Activated CD8-positive, alpha-beta T cell treated with anti-CD3 and anti-CD28 coated beads for 36 hours (primary cell): ENCODE data around the gene TRIO. TPM values are rescaled to one million over a fixed set of nuclear protein-coding genes. Genes with fewer than 3 reads are reported as not detected.

Experiments
- ATAC-seq: fragments of 200-7000 bp; cut with Tn5 transposase; one replicate; pipeline ENCODE4 v1.10.0; 2021; ENCODE audit warnings: mild to moderate bottlenecking, moderate library complexity
- CTCF ChIA-PET: fragments of 350-600 bp; sonication (Branson Sonifier 250); formaldehyde crosslinking; loops from one replicate; lab custom pipeline; 2021; ENCODE audit warnings: antibody characterized with exemption; lab: Charles Lee
- POLR2A ChIA-PET: fragments of 350-600 bp; sonication (Branson Sonifier 250); formaldehyde crosslinking; loops from one replicate; lab custom pipeline; 2021; ENCODE audit warnings: antibody characterized with exemption; lab: Charles Lee
- DNase-seq: peaks from one replicate; pipeline ENCODE4 v3.0.0-alpha.2; 2020
- H3K27ac Mint-ChIP-seq: one replicate; pipeline ENCODE4 v1.8.0; 2021; ENCODE audit warnings: mild to moderate bottlenecking, mixed read lengths
- H3K27me3 Mint-ChIP-seq: one replicate; pipeline ENCODE4 v1.8.0; 2021; ENCODE audit warnings: mixed read lengths
- H3K36me3 Mint-ChIP-seq: one replicate; pipeline ENCODE4 v1.8.0; 2021; ENCODE audit warnings: low read depth, mixed read lengths
- H3K4me1 Mint-ChIP-seq: one replicate; pipeline ENCODE4 v1.8.0; 2021; ENCODE audit warnings: low read depth, mixed read lengths
- H3K4me3 Mint-ChIP-seq: one replicate; pipeline ENCODE4 v1.8.0; 2021; ENCODE audit warnings: mild to moderate bottlenecking, moderate library complexity, mixed read lengths
- H3K9me3 Mint-ChIP-seq: one replicate; pipeline ENCODE4 v1.8.0; 2021; ENCODE audit warnings: mixed read lengths
- CTCF ChIP-seq: fragments of 200-600 bp; IDR thresholded peaks from one replicate; pipeline ENCODE4 v1.8.0; 2022; ENCODE audit warnings: antibody characterized with exemption, mild to moderate bottlenecking
- intact Hi-C: fragments of 100-400 bp; cut with micrococcal nuclease; formaldehyde crosslinking; loops from one replicate; pipeline ENCODE4 v1.10.0; 2022
- total RNA-seq, 2 experiments: library from RNA; stranded (reverse); gene quantifications; one replicate each; pipeline ENCODE4 v1.2.3, GENCODE V29; 2021

The TRIO gene
- total RNA-seq, 2 experiments from 2014 or later: 11.4 to 11.5 TPM

- no peaks in the 10 kb centered on the region for H3K36me3 Mint-ChIP-seq
- TF ChIP-seq CTCF: no peak
- ATAC-seq (no peak), DNase-seq (no peak)
- intact Hi-C loops: no loop called here
- H3K27ac Mint-ChIP-seq: no peak overlapping the region
- H3K4me3 Mint-ChIP-seq: no peak overlapping the region
- ChIA-PET CTCF (interaction anchor here (1.7 kb wide), 1 partner anchor 50 kb away, joined by 5 read pairs; no protein-coding TSS in a partner anchor), POLR2A (no interaction called here)
- H3K9me3 Mint-ChIP-seq: no peaks in the 10 kb centered on the region
- H3K4me1 Mint-ChIP-seq: peaks cover 12% of the 10 kb centered on the region
- peaks cover 12% of the 10 kb centered on the region for H3K27me3 Mint-ChIP-seq
Observed at GRCh38 chr5:14220642-14221041, 77.5 kb downstream of the TRIO start.

- Mint-ChIP-seq H3K36me3 (no peaks in the 10 kb centered on the region), H3K4me3 (no peak overlapping the region), H3K27ac (no peak overlapping the region), H3K9me3 (no peaks in the 10 kb centered on the region), H3K27me3 (peaks cover 10% of the 10 kb centered on the region), H3K4me1 (peaks cover 12% of the 10 kb centered on the region)
- ATAC-seq: peak; percentile 30
- intact Hi-C loops: no loop called here
- POLR2A ChIA-PET: no interaction called here
- CTCF ChIA-PET: no interaction called here
- no peak for DNase-seq
- no peak for TF ChIP-seq CTCF
Observed at GRCh38 chr5:14221732-14222131, 78.6 kb downstream of the TRIO start.

- CTCF ChIA-PET: no interaction called here
- POLR2A ChIA-PET: no interaction called here
- intact Hi-C loops: no loop called here
- no peaks in the 10 kb centered on the region for H3K36me3 Mint-ChIP-seq
- TF ChIP-seq CTCF: no peak
- peaks cover 10% of the 10 kb centered on the region for H3K27me3 Mint-ChIP-seq
- ATAC-seq: no peak
- H3K4me3 Mint-ChIP-seq: no peak overlapping the region
- no peak overlapping the region for H3K27ac Mint-ChIP-seq
- peaks cover 12% of the 10 kb centered on the region for H3K4me1 Mint-ChIP-seq
- no peaks in the 10 kb centered on the region for H3K9me3 Mint-ChIP-seq
- DNase-seq: no peak
Observed at GRCh38 chr5:14222206-14222605, 79.1 kb downstream of the TRIO start.

GRCh38 chr5:14223372-14223771 lies 80.2 kb downstream of the TRIO start:
- CTCF ChIA-PET: no interaction called here
- POLR2A ChIA-PET: interaction anchor here (0.6 kb wide), 1 partner anchor 610 kb away, joined by 4 read pairs; no protein-coding TSS in a partner anchor
- intact Hi-C loops: no loop called here
- H3K27me3 Mint-ChIP-seq: peaks cover 12% of the 10 kb centered on the region
- no peak for ATAC-seq
- TF ChIP-seq CTCF: no peak
- H3K4me1 Mint-ChIP-seq: peaks cover 12% of the 10 kb centered on the region
- peak; percentile 53 for DNase-seq
- no peak overlapping the region for H3K27ac Mint-ChIP-seq
- no peaks in the 10 kb centered on the region for H3K36me3 Mint-ChIP-seq
- no peaks in the 10 kb centered on the region for H3K9me3 Mint-ChIP-seq
- no peak overlapping the region for H3K4me3 Mint-ChIP-seq

GRCh38 chr5:14225173-14225834 lies 82.2 kb downstream of the TRIO start:
- ChIA-PET CTCF (interaction anchor here (1.2 kb wide), 1 partner anchor 12 kb away, joined by 3 read pairs; no protein-coding TSS in a partner anchor), POLR2A (no interaction called here)
- H3K36me3 Mint-ChIP-seq: no peaks in the 10 kb centered on the region
- no peak for TF ChIP-seq CTCF
- H3K4me1 Mint-ChIP-seq: peaks cover 12% of the 10 kb centered on the region
- DNase-seq (no peak), ATAC-seq (no peak)
- H3K9me3 Mint-ChIP-seq: no peaks in the 10 kb centered on the region
- no peak overlapping the region for H3K4me3 Mint-ChIP-seq
- H3K27ac Mint-ChIP-seq: no peak overlapping the region
- peaks cover 10% of the 10 kb centered on the region for H3K27me3 Mint-ChIP-seq
- intact Hi-C loops: no loop called here
